H1 (cell line): Measurements from ENCODE around the gene L3MBTL4. TPM values are rescaled to one million over a fixed set of nuclear protein-coding genes. Genes with fewer than 3 reads are reported as not detected.
A peak's percentile ranks its signal among the peaks of the same experiment; 100 is the strongest.

Experiments
- CTCF ChIA-PET: fragments of 300-600 bp; sonication (Branson Sonifier 250); formaldehyde crosslinking; loops from one replicate; lab custom pipeline; 2021; ENCODE audit not compliant: partially characterized antibody; lab: Charles Lee
- POLR2A ChIA-PET: fragments of 300-600 bp; sonication (Branson Sonifier 250); formaldehyde crosslinking; loops from one replicate; lab custom pipeline; 2021; ENCODE audit warnings: inconsistent platforms; ENCODE audit not compliant: partially characterized antibody; lab: Charles Lee
- DNase-seq, 2 experiments: peaks; one replicate each; pipeline versions ENCODE4 v3.0.0 to v3.0.0-alpha.2; 2010 to 2022; ENCODE audit warnings: low spot score in 2 of 2, low read depth in 1 of 2, mixed read lengths in 1 of 2
- FAIRE-seq: peaks from 2 replicates; lab custom pipeline; 2011; peaks lifted over from hg19 to GRCh38; lab: Jason Lieb, UNC
- H2AFZ ChIP-seq: 2 replicates; pipeline ENCODE4 v1.8.1; 2012; ENCODE audit warnings: low read length, inconsistent platforms
- H2AK5ac ChIP-seq: 2 replicates; pipeline ENCODE4 v1.6.1; 2013; ENCODE audit warnings: low read depth, low read length
- H2BK120ac ChIP-seq: replicated peaks from 2 replicates; pipeline ENCODE3; 2013; ENCODE audit warnings: low read depth, low read length, inconsistent platforms
- H2BK12ac ChIP-seq: 2 replicates; pipeline ENCODE4 v1.6.1; 2013; ENCODE audit warnings: low read depth, low read length
- H2BK15ac ChIP-seq: 2 replicates; pipeline ENCODE4 v1.6.1; 2013; ENCODE audit warnings: low read length
- H2BK20ac ChIP-seq: 2 replicates; pipeline ENCODE4 v1.6.1; 2013; ENCODE audit warnings: low read length
- H2BK5ac ChIP-seq: 2 replicates; pipeline ENCODE4 v1.6.1; 2013; ENCODE audit warnings: low read depth, low read length
- H3K14ac ChIP-seq: 2 replicates; pipeline ENCODE4 v1.6.1; 2013; ENCODE audit warnings: inconsistent platforms; ENCODE audit not compliant: insufficient read length
- H3K18ac ChIP-seq: 2 replicates; pipeline ENCODE4 v1.6.1; 2013; ENCODE audit warnings: low read length; ENCODE audit errors: extremely low read depth
- H3K23ac ChIP-seq: 2 replicates; pipeline ENCODE4 v1.6.1; 2013; ENCODE audit warnings: inconsistent platforms; ENCODE audit not compliant: insufficient read length
- H3K23me2 ChIP-seq: 2 replicates; pipeline ENCODE4 v1.6.1; 2013; ENCODE audit warnings: low read depth, low read length
- H3K27ac ChIP-seq: 2 replicates; pipeline ENCODE4 v1.6.1; 2011; ENCODE audit warnings: low read depth, low read length, inconsistent platforms
- H3K27me3 ChIP-seq, 4 experiments: replicated peaks in 1 of 4; 1 replicate in 1 of 4; 2 replicates in 3 of 4; pipeline versions ENCODE4 v1.6.1 to v1.8.1; 2011 to 2013; ENCODE audit warnings: low read length in 3 of 4, mild to moderate bottlenecking in 3 of 4, inconsistent platforms in 2 of 4, mixed read lengths in 2 of 4, moderate library complexity in 1 of 4; ENCODE audit not compliant: control insufficient read depth in 3 of 4, insufficient read depth in 3 of 4; ENCODE audit errors: extremely low read depth in 1 of 4
- H3K36me3 ChIP-seq, 4 experiments: 2 replicates each; pipeline versions ENCODE4 v1.6.1 to v1.8.1; 2011 to 2013; ENCODE audit warnings: mild to moderate bottlenecking in 4 of 4, low read length in 3 of 4, moderate library complexity in 2 of 4, control low read depth in 1 of 4, inconsistent platforms in 1 of 4; ENCODE audit not compliant: insufficient read depth in 4 of 4, control insufficient read depth in 2 of 4
- H3K4ac ChIP-seq: replicated peaks from 2 replicates; pipeline ENCODE3; 2013; ENCODE audit warnings: low read length, low read depth, mixed read lengths, inconsistent platforms; ENCODE audit not compliant: insufficient read length
- H3K4me1 ChIP-seq, 4 experiments: replicated peaks in 1 of 4; 1 replicate in 1 of 4; 2 replicates in 3 of 4; pipeline versions ENCODE4 v1.6.1 to v1.8.1; 2011 to 2013; ENCODE audit warnings: low read length in 3 of 4, inconsistent platforms in 2 of 4, mixed read lengths in 1 of 4; ENCODE audit not compliant: insufficient read depth in 4 of 4, control insufficient read depth in 3 of 4
- H3K4me2 ChIP-seq, 2 experiments: 2 replicates each; pipeline versions ENCODE4 v1.6.1 to v1.8.1; 2011 to 2013; ENCODE audit warnings: low read depth in 2 of 2, low read length in 2 of 2, control low read depth in 1 of 2, inconsistent platforms in 1 of 2, mild to moderate bottlenecking in 1 of 2; ENCODE audit not compliant: insufficient read depth in 1 of 2
- H3K4me3 ChIP-seq, 4 experiments: fragments of 200-600, 300-600 bp in 1 of 4; sonication (generic), shearing (Covaris generic), sonication (Bioruptor Twin) in 1 of 4; 2 replicates each; pipeline versions ENCODE4 v1.5.1 to v1.8.1; 2011 to 2016; ENCODE audit warnings: low read length in 4 of 4, low read depth in 3 of 4, control low read depth in 2 of 4, inconsistent platforms in 2 of 4, mild to moderate bottlenecking in 2 of 4, mixed read lengths in 1 of 4, moderate library complexity in 1 of 4; ENCODE audit not compliant: insufficient read depth in 2 of 4; ENCODE audit errors: extremely low read depth in 1 of 4
- H3K56ac ChIP-seq: replicated peaks from 2 replicates; pipeline ENCODE3; 2013; ENCODE audit warnings: low read depth, mild to moderate bottlenecking, mixed read lengths, low read length, inconsistent platforms; ENCODE audit not compliant: insufficient read length
- H3K79me1 ChIP-seq: 2 replicates; pipeline ENCODE4 v1.6.1; 2013; ENCODE audit warnings: low read depth, low read length, control low read depth
- H3K79me2 ChIP-seq, 2 experiments: 2 replicates each; pipeline versions ENCODE4 v1.6.1 to v1.8.1; 2012 to 2013; ENCODE audit warnings: low read length in 2 of 2, mild to moderate bottlenecking in 2 of 2, inconsistent platforms in 1 of 2; ENCODE audit not compliant: insufficient read depth in 2 of 2, control insufficient read depth in 1 of 2
- H3K9ac ChIP-seq, 4 experiments: replicated peaks in 1 of 4; 1 replicate in 1 of 4; 2 replicates in 3 of 4; pipeline versions ENCODE4 v1.6.1 to v1.8.1; 2011 to 2013; ENCODE audit warnings: low read depth in 3 of 4, low read length in 3 of 4, control low read depth in 2 of 4, mild to moderate bottlenecking in 2 of 4, moderate library complexity in 2 of 4, inconsistent platforms in 1 of 4; ENCODE audit errors: extremely low read depth in 1 of 4
- H3K9me3 ChIP-seq, 2 experiments: 2 replicates each; pipeline versions ENCODE4 v1.6.1 to v1.8.1; 2012 to 2013; ENCODE audit warnings: mild to moderate bottlenecking in 2 of 2, moderate library complexity in 2 of 2, control low read depth in 1 of 2, inconsistent platforms in 1 of 2, low read depth in 1 of 2, low read length in 1 of 2, mixed read lengths in 1 of 2; ENCODE audit not compliant: insufficient read depth in 2 of 2
- H4K20me1 ChIP-seq, 2 experiments: replicated peaks in 1 of 2; 2 replicates each; pipeline versions ENCODE3 to v1.8.1; 2011 to 2013; ENCODE audit warnings: inconsistent platforms in 2 of 2, low read length in 2 of 2, mild to moderate bottlenecking in 1 of 2; ENCODE audit not compliant: insufficient read depth in 2 of 2, control insufficient read depth in 1 of 2
- H4K5ac ChIP-seq: 2 replicates; pipeline ENCODE4 v1.6.1; 2013; ENCODE audit warnings: low read length, low read depth, mixed read lengths, inconsistent platforms; ENCODE audit not compliant: insufficient read length
- H4K8ac ChIP-seq: 2 replicates; pipeline ENCODE4 v1.8.0; 2013; ENCODE audit warnings: mild to moderate bottlenecking, moderate library complexity, low read length, inconsistent platforms; ENCODE audit not compliant: insufficient read depth; ENCODE audit errors: extremely low read depth
- H4K91ac ChIP-seq: replicated peaks from 2 replicates; pipeline ENCODE3; 2013; ENCODE audit warnings: low read length, mixed read lengths, inconsistent platforms; ENCODE audit not compliant: insufficient read length
- BACH1 ChIP-seq: IDR thresholded peaks from 2 replicates; pipeline ENCODE4 v1.6.1; 2012; ENCODE audit warnings: low read length, improper control_type of control experiment
- CHD1 ChIP-seq: IDR thresholded peaks from 2 replicates; pipeline ENCODE4 v1.6.1; 2012; ENCODE audit warnings: low read depth, low read length, improper control_type of control experiment
- CTBP2 ChIP-seq: IDR thresholded peaks from 2 replicates; pipeline ENCODE4 v1.7.0; 2011; ENCODE audit warnings: borderline replicate concordance, mild to moderate bottlenecking, moderate library complexity, mixed read lengths, low read length; ENCODE audit not compliant: insufficient read depth, insufficient read length
- JUND ChIP-seq: IDR thresholded peaks from 2 replicates; pipeline ENCODE4 v1.6.1; 2011; ENCODE audit warnings: mild to moderate bottlenecking, improper control_type of control experiment, low read length
- KDM5A ChIP-seq: fragments of 200-600 bp; IDR thresholded peaks from 2 replicates; pipeline ENCODE4 v1.7.1; 2012; ENCODE audit warnings: mild to moderate bottlenecking, low read length, inconsistent platforms, mixed read lengths
- POLR2A ChIP-seq, 2 experiments: IDR thresholded peaks; 1 replicate in 1 of 2; 2 replicates in 1 of 2; pipeline ENCODE4 v1.6.1; 2011; ENCODE audit warnings: low read depth in 2 of 2, low read length in 2 of 2, mild to moderate bottlenecking in 2 of 2; ENCODE audit errors: control extremely low read depth in 1 of 2
- SIN3A ChIP-seq, 2 experiments: IDR thresholded peaks in 1 of 2; conservative IDR thresholded peaks in 1 of 2; 2 replicates each; pipeline ENCODE4 v1.6.1; 2011 to 2012; ENCODE audit warnings: low read length in 2 of 2, improper control_type of control experiment in 1 of 2, low read depth in 1 of 2, mild to moderate bottlenecking in 1 of 2
- WGBS, 2 experiments: shearing (Covaris generic) in 1 of 2; methylation state at CpG; one replicate each; pipeline versions ENCODE4 v1.1.6 to v1.1.7; 2013 to 2015; ENCODE audit warnings: low lambda C conversion rate in 2 of 2, mixed read lengths in 2 of 2, inconsistent platforms in 1 of 2, low coverage in 1 of 2, missing lambda C conversion rate in 1 of 2; ENCODE audit not compliant: insufficient replicate concordance in 2 of 2, insufficient coverage in 1 of 2, insufficient read length in 1 of 2; ENCODE audit errors: extremely low coverage in 1 of 2, missing lambda C conversion rate in 1 of 2; 5-methylcytosine and 5-hydroxymethylcytosine counted together
- polyA plus RNA-seq, 7 experiments: library from polyadenylated mRNA; depleted of rRNA in 3 of 7; stranded (reverse) in 5 of 7; unstranded in 2 of 7; fragments of >200 nt in 5 of 7; fragments of 200-250 nt in 2 of 7; gene quantifications; 1 replicate in 5 of 7; 2 replicates in 1 of 7; 4 replicates in 1 of 7; pipeline versions ENCODE4 v1.2.1 to v1.2.3, GENCODE V29; 2011 to 2013; ENCODE audit warnings: missing spikeins in 2 of 7, mixed read lengths in 2 of 7
- total RNA-seq: library from RNA; stranded (reverse); fragmentation: NEBNext Ultra II Directional; extraction: Animal tissue kit (Norgen Biotek cat#: 25700); gene quantifications from 2 replicates; pipeline ENCODE4 v1.2.1, GENCODE V29; 2021

Gene L3MBTL4
- total and polyA plus RNA-seq, 2 of the 8 experiments (the other 6 are each of a cell fraction or from before 2014, with no cell fraction given) = 1.0 to 2.1 TPM

- Histone ChIP-seq H3K23ac (no peak overlapping the region), H3K4me1 (peaks cover 0 to 4% (median under 1%) of the 10 kb centered on the region in 4 experiments; a peak in 2 of 7 replicates), H3K27me3 (no peaks in the 10 kb centered on the region), H2BK15ac (no peak overlapping the region), H3K36me3 (no peaks in the 10 kb centered on the region), H3K23me2 (no peaks in the 10 kb centered on the region), H3K27ac (no peak overlapping the region), H3K14ac (no peak overlapping the region), H4K20me1 (no peaks in the 10 kb centered on the region), H3K4me2 (no peak overlapping the region), H4K5ac (no peak overlapping the region), H3K79me1 (no peaks in the 10 kb centered on the region), H3K4me3 (no peak overlapping the region), H2BK120ac (no peak overlapping the region), H3K79me2 (no peaks in the 10 kb centered on the region), H2BK5ac (no peak overlapping the region), H2AFZ (0 out of 2 replicates have a peak overlapping the region, but pooled peaks have one; percentile 67), H3K9me3 (0 out of 4 replicates have a peak, but pooled peaks cover 0 to 4% of the 10 kb centered on the region in 2 experiments), H2BK20ac (no peak overlapping the region), H3K18ac (no peak overlapping the region), H4K8ac (no peak overlapping the region), H2BK12ac (no peak overlapping the region), H3K56ac (no peak overlapping the region), H2AK5ac (no peak overlapping the region), H3K4ac (no peak overlapping the region), H3K9ac (no peak overlapping the region), H4K91ac (no peak overlapping the region)
- FAIRE-seq = no peak
- no peak for DNase-seq
- TF ChIP-seq CHD1 (no peak), BACH1 (no peak), POLR2A (IDR thresholded peaks at IDR 0.05; ENCODE audit: control extremely low read depth in 1 of 2, low read depth in 2 of 2, low read length in 2 of 2) (no peak), KDM5A (no peak), SIN3A (conservative IDR thresholded peaks at IDR 0.05 in 1 of 2, IDR thresholded peaks at IDR 0.05 in 1 of 2; ENCODE audit: low read depth in 1 of 2, low read length in 2 of 2) (no peak), CTBP2 (no peak), JUND (no peak)
- POLR2A ChIA-PET = no interaction called here
- CTCF ChIA-PET = interaction anchor here (1.5 kb wide), 1 partner anchor 37 kb away, joined by 3 read pairs; no protein-coding TSS in a partner anchor
- WGBS, 2 experiments = 88% methylated on average over 9 of the region's 10 CpGs; no CpG with 5 or more reads in 1 of the 2 experiments
Measured at GRCh38 chr18:6256521-6256920, 158.2 kb downstream of the L3MBTL4 start.
